ENCODE measurements around the gene RCAN1.
"Not testable (repeated sequence)": the region's sequence is repeated elsewhere in the genome, so short reads cannot be mapped to it uniquely, and the experiment has no call there.

RCAN1 gene

DNA sequence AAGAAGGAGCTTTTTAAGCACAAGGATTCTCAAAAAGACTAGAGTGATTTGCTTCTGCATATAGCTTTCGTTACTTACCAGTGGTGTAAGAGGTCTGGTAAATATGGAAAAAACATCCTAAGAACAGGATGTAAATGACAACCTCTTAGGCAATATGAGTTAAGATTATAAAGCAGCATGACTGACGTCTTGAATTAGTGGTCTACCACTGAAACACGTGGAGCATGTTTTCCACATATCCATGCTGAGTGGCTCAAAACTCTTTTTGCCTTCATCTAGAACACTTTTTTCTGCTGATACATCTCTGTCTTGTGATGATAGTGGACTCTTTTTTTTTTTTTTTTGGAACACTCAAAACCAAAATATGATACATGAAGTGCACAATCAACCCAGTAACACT is 44.6 kb downstream of the RCAN1 start:
- WGBS (ENCODE audit: extremely low coverage, insufficient coverage, insufficient read length), result no CpG with 5 or more reads among the region's 3 CpGs
- Histone ChIP-seq H3K4me2 (ENCODE audit: low read length) (no peak overlapping the region), H3K4ac (ENCODE audit: low read depth, low read length) (no peak overlapping the region), H3K18ac (ENCODE audit: low read length) (no peak overlapping the region), H3K79me2 (ENCODE audit: control insufficient read depth, insufficient read depth, low read length, poor library complexity) (no peaks in the 10 kb centered on the region), H3K27ac (ENCODE audit: low read depth, low read length) (no peak overlapping the region), H3K14ac (ENCODE audit: low read length) (no peak overlapping the region), H3K27me3 (ENCODE audit: insufficient read depth, low read length) (no peaks in the 10 kb centered on the region), H4K8ac (ENCODE audit: low read depth, low read length) (no peak overlapping the region), H2AK5ac (ENCODE audit: low read length) (no peak overlapping the region), H4K12ac (ENCODE audit: low read depth, low read length) (no peak overlapping the region), H2BK5ac (ENCODE audit: low read depth, low read length, poor library complexity) (no peak overlapping the region), H4K91ac (ENCODE audit: low read depth, low read length) (no peak overlapping the region), H3K9me3 (ENCODE audit: insufficient read depth, low read depth, low read length) (no peaks in the 10 kb centered on the region), H3K9ac (ENCODE audit: low read length) (no peak overlapping the region), H2BK120ac (ENCODE audit: insufficient read depth, low read length, poor library complexity) (no peak overlapping the region), H3K4me1 (ENCODE audit: control insufficient read depth in 1 of 2, insufficient read depth in 2 of 2, low read length in 2 of 2) (peaks cover 9 to 15% of the 10 kb centered on the region in 2 experiments), H2BK12ac (ENCODE audit: low read length) (no peak overlapping the region), H2AFZ (ENCODE audit: insufficient read depth, low read length, poor library complexity) (no peak overlapping the region), H3K23ac (ENCODE audit: low read length) (no peak overlapping the region), H3K79me1 (ENCODE audit: low read length) (no peaks in the 10 kb centered on the region), H3K4me3 (ENCODE audit: low read depth, low read length) (no peak overlapping the region), H3K36me3 (ENCODE audit: control insufficient read depth in 1 of 2, insufficient read depth in 2 of 2, low read length in 2 of 2) (no peaks in the 10 kb centered on the region)
- DNase-seq, result no peak

DNA sequence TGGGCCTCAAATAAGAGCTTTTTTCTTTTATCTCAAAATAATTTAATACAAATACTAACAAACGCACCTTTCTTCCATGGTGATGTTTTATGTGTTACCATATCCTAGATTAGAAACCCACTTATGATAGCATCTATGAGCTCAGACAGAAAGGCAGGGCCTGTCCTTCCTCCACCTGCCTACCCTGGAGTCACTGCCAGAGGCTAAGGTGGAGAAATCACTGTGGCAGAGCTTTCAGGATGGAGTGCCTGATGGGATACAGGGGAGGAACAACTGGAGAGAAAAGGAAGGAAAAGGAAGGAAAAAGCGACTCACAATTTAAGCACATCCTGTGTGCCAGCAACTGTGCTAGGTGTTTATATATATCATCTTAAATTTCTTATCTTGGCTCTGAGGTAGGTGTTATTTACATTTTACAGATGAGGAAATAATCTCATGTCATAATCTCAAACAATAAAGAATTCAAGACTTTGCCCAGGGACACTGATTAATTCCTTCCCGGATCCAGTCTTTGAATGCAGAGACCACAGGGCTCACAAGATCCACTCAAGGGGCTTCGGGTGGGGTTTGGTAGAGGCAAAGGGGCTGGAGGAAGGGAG is 45.4 kb downstream of the RCAN1 start:
- Histone ChIP-seq H3K4me2 (ENCODE audit: low read length) (no peak overlapping the region), H3K4me1 (ENCODE audit: control insufficient read depth in 1 of 2, insufficient read depth in 2 of 2, low read length in 2 of 2) (peaks cover 9 to 15% of the 10 kb centered on the region in 2 experiments), H4K12ac (ENCODE audit: low read depth, low read length) (no peak overlapping the region), H3K4ac (ENCODE audit: low read depth, low read length) (no peak overlapping the region), H3K18ac (ENCODE audit: low read length) (no peak overlapping the region), H3K79me2 (ENCODE audit: control insufficient read depth, insufficient read depth, low read length, poor library complexity) (no peaks in the 10 kb centered on the region), H4K91ac (ENCODE audit: low read depth, low read length) (peak overlapping the region; percentile 59), H3K9me3 (ENCODE audit: insufficient read depth, low read depth, low read length) (no peaks in the 10 kb centered on the region), H3K14ac (ENCODE audit: low read length) (peak overlapping the region; percentile 73), H3K4me3 (ENCODE audit: low read depth, low read length) (no peak overlapping the region), H2BK12ac (ENCODE audit: low read length) (peak overlapping the region; percentile 30), H3K23ac (ENCODE audit: low read length) (no peak overlapping the region), H2AFZ (ENCODE audit: insufficient read depth, low read length, poor library complexity) (no peak overlapping the region), H3K79me1 (ENCODE audit: low read length) (no peaks in the 10 kb centered on the region), H2AK5ac (ENCODE audit: low read length) (no peak overlapping the region), H2BK120ac (ENCODE audit: insufficient read depth, low read length, poor library complexity) (no peak overlapping the region), H3K27me3 (ENCODE audit: insufficient read depth, low read length) (no peaks in the 10 kb centered on the region), H3K9ac (ENCODE audit: low read length) (no peak overlapping the region), H3K36me3 (ENCODE audit: control insufficient read depth in 1 of 2, insufficient read depth in 2 of 2, low read length in 2 of 2) (no peaks in the 10 kb centered on the region), H4K8ac (ENCODE audit: low read depth, low read length) (no peak overlapping the region), H2BK5ac (ENCODE audit: low read depth, low read length, poor library complexity) (no peak overlapping the region), H3K27ac (ENCODE audit: low read depth, low read length) (no peak overlapping the region)
- peak; percentile 51 to 60 for DNase-seq
- WGBS (ENCODE audit: extremely low coverage, insufficient coverage, insufficient read length), result 100% methylated on average over 1 of the region's 4 CpGs

DNA sequence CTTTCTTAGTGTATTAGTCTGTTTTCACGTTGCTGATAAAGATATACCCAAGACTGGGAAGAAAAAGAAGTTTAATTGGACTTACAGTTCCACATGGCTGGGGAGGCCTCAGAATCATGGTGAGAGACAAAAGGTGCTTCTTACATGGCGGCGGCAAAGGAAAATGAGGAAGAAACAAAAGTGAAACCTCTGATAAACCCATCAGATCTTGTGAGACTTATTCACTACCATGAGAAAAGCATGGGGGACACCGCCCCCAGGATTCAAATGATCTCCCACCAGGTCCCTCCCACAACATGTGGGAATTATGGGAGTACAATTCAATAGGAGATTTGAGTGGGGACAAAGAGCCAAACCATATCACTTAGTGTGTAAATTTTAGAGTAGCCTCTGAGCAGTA is 46.1 kb downstream of the RCAN1 start:
- not testable (repeated sequence) for H3K4ac ChIP-seq (ENCODE audit: low read depth, low read length); H3K27me3 ChIP-seq (ENCODE audit: insufficient read depth, low read length); H3K27ac ChIP-seq (ENCODE audit: low read depth, low read length); H3K36me3 ChIP-seq (ENCODE audit: control insufficient read depth in 1 of 2, insufficient read depth in 2 of 2, low read length in 2 of 2); H4K12ac ChIP-seq (ENCODE audit: low read depth, low read length); H3K14ac ChIP-seq (ENCODE audit: low read length); H2AK5ac ChIP-seq (ENCODE audit: low read length); H3K9me3 ChIP-seq (ENCODE audit: insufficient read depth, low read depth, low read length); H3K79me2 ChIP-seq (ENCODE audit: control insufficient read depth, insufficient read depth, low read length, poor library complexity); H3K18ac ChIP-seq (ENCODE audit: low read length); H3K23ac ChIP-seq (ENCODE audit: low read length); H3K9ac ChIP-seq (ENCODE audit: low read length); H3K4me2 ChIP-seq (ENCODE audit: low read length); DNase-seq; H4K8ac ChIP-seq (ENCODE audit: low read depth, low read length); H4K91ac ChIP-seq (ENCODE audit: low read depth, low read length); H2BK12ac ChIP-seq (ENCODE audit: low read length); H3K79me1 ChIP-seq (ENCODE audit: low read length); H3K4me3 ChIP-seq (ENCODE audit: low read depth, low read length); H2BK120ac ChIP-seq (ENCODE audit: insufficient read depth, low read length, poor library complexity); H2BK5ac ChIP-seq (ENCODE audit: low read depth, low read length, poor library complexity); H2AFZ ChIP-seq (ENCODE audit: insufficient read depth, low read length, poor library complexity)
- peaks cover 11 to 18% of the 10 kb centered on the region in 2 experiments for H3K4me1 ChIP-seq (ENCODE audit: control insufficient read depth in 1 of 2, insufficient read depth in 2 of 2, low read length in 2 of 2)
- WGBS (ENCODE audit: extremely low coverage, insufficient coverage, insufficient read length), result no CpG with 5 or more reads among the region's 4 CpGs

DNA sequence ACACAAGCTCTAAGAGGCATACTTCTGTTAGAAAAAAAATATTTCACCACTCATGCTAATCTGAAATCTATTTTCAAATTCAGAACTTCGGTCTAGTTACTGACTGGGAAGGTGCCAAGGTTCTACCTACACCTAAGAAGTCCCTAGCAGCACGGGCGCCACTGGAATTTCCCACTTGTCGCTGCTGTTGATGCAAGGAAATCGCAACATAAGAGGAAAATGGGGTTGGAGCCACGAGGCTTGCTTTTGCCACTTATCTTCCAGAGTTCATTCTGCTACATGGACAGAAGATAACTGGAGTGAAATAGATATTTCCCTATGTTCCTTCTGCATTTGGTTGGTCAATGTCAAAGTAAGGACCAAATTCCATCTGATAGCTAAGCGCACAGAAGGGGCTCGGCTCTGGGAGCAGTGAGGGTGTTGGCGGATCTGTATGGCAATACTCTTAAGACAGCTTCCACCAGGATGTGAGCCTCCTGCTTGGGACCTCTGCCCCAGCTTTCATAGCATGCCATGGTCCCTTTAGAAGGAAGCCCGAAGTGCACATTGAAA is 47.2 kb downstream of the RCAN1 start:
- no CpG with 5 or more reads among the region's 10 CpGs for WGBS (ENCODE audit: extremely low coverage, insufficient coverage, insufficient read length)
- Histone ChIP-seq H3K4me2 (ENCODE audit: low read length) (no peak overlapping the region), H3K9me3 (ENCODE audit: insufficient read depth, low read depth, low read length) (no peaks in the 10 kb centered on the region)

More for the DNA sequence above, 47.2 kb downstream of the RCAN1 start:
- no peaks in the 10 kb centered on the region for H3K27me3 ChIP-seq (ENCODE audit: insufficient read depth, low read length)
- H3K79me1 ChIP-seq (ENCODE audit: low read length), result no peaks in the 10 kb centered on the region
- H2BK5ac ChIP-seq (ENCODE audit: low read depth, low read length, poor library complexity), result no peak overlapping the region
- no peak overlapping the region for H2BK12ac ChIP-seq (ENCODE audit: low read length)
- H3K23ac ChIP-seq (ENCODE audit: low read length), result no peak overlapping the region
- H3K9ac ChIP-seq (ENCODE audit: low read length), result no peak overlapping the region
- H4K12ac ChIP-seq (ENCODE audit: low read depth, low read length), result no peak overlapping the region
- no peak for DNase-seq
- no peak overlapping the region for H2AFZ ChIP-seq (ENCODE audit: insufficient read depth, low read length, poor library complexity)
- no peaks in the 10 kb centered on the region for H3K79me2 ChIP-seq (ENCODE audit: control insufficient read depth, insufficient read depth, low read length, poor library complexity)
- H3K14ac ChIP-seq (ENCODE audit: low read length), result no peak overlapping the region
- H3K18ac ChIP-seq (ENCODE audit: low read length), result no peak overlapping the region
- peaks cover 11 to 18% of the 10 kb centered on the region in 2 experiments for H3K4me1 ChIP-seq (ENCODE audit: control insufficient read depth in 1 of 2, insufficient read depth in 2 of 2, low read length in 2 of 2)
- H4K8ac ChIP-seq (ENCODE audit: low read depth, low read length), result no peak overlapping the region
- no peak overlapping the region for H3K4ac ChIP-seq (ENCODE audit: low read depth, low read length)
- H3K27ac ChIP-seq (ENCODE audit: low read depth, low read length), result no peak overlapping the region
- no peak overlapping the region for H2BK120ac ChIP-seq (ENCODE audit: insufficient read depth, low read length, poor library complexity)
- no peak overlapping the region for H3K4me3 ChIP-seq (ENCODE audit: low read depth, low read length)
- no peaks in the 10 kb centered on the region for H3K36me3 ChIP-seq (ENCODE audit: control insufficient read depth in 1 of 2, insufficient read depth in 2 of 2, low read length in 2 of 2)
- no peak overlapping the region for H2AK5ac ChIP-seq (ENCODE audit: low read length)
- no peak overlapping the region for H4K91ac ChIP-seq (ENCODE audit: low read depth, low read length)

Measured in trophoblast cell (in vitro differentiated cells and primary cell).